Activated naive CD4-positive, alpha-beta T cell treated with Interleukin-2 at 50 U/mL for 16 hours (primary cell): Measurements from ENCODE around the gene TPRKB.
"Not testable (repeated sequence)": the region's sequence is repeated elsewhere in the genome, so short reads cannot be mapped to it uniquely, and the experiment has no call there.

Source experiments
- DNase-seq: peaks from one replicate; pipeline ENCODE4 v3.0.0-alpha.2; 2020

The TPRKB gene

DNA sequence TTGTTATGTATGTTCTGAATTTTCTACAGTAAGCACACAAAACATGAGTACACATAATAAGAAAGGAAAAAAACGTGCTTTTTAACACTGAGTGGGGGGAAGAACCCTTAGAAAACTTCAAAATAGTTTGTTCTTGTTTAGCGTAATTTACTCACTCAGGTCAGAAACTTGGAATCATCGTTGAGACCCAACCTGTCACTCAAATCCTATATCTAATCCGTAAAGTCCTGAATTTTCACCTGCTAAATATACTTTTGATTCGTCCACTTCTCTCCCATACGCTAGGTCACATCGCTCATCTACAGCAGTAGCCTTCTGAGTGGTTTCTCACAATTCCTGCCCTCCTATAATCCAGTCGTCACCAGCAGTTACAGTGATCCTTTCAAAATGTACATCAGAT is 767 bp downstream of the TPRKB start:
- DNase-seq, result no peak

DNA sequence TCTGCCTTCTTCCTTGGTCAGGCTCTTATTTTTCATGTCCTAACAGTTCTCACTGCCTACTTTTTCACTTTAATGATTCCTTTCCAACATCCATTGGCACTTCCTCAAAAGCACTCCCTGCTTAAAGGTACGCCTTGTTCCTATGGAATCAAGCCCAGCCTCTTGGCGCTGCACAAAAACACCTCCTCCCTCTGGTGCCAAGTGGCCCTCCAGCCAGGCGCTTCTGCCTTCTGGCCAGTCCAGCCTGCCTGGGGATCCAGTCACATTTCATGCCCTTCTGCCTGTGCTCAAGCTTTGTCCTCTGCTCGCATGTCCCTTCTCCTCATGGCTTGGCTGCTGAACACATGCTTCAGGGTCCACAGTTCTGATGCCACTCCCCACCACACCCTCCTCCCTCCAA is 6.3 kb downstream of the TPRKB start:
- no peak for DNase-seq

- no peak for DNase-seq
These were observed 8.4 kb downstream of the TPRKB start for GRCh38 chr2:73728711-73729110.

DNA sequence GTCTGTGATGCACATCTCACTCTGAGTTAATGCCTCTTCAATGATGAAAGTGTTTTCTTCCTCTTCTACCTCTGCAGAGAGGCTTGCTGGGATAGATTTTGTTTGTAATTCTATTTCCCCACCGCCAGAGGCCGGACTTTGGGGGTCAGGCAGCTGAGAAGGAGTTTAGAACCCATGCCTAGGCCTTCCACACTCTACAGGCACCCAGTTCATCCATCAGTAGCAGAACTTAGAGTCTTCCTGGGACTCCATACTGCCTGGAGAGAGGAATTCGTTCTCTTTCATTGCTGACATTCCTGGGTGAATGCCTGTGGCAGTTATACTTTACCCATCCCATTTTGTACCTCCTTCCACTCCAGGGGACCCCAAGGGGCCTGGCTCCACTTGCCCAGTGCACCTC is 9.1 kb downstream of the TPRKB start:
- DNase-seq, result no peak

DNA sequence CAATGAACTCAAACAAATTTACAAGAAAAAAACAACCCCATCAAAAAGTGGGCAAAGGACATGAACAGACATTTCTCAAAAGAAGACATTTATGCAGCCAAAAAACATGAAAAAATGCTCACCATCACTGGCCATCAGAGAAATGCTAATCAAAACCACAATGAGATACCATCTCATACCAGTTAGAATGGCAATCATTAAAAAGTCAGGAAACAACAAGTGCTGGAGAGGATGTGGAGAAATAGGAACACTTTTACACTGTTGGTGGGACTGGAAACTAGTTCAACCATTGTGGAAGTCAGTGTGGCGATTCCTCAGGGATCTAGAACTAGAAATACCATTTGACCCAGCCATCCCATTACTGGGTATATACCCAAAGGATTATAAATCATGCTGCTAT is 10.5 kb downstream of the TPRKB start:
- not testable (repeated sequence) for DNase-seq

DNA sequence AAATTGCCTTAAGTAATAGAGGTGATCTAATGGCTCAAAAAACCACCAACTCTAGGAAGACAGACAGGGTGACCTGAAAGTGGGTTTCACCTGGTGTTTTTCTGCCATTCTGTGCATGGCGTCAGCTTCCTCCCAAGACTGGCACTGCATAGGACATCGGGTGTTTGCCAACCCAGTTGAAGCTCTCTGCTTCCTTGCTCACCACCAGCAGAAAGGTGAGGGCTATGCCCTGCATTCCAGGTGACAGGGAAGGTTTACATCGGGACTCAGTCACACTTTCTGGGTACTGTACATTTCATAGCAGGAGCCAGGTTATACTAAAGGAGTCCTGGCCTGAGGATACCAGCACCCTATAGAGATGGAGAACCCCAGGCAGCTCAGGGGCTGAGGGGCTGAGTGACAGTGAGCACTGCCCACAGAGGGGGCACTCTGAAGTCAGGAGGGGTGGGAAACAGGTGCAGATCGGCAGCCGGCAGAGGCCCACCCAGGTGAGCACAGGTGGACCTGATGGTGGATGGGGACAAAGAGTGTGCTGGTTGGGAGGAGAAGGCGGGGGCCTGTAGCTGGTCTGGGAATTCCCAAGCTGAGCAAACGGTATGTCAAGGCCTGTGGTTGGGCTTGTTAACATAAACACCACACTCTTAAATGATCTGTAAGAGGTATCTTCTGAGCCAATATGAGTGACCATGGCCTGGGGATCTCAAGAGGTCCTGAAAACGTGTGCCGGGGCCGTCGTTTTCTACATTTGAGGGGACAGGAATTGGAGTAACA is 18.1 kb downstream of the TPRKB start:
- DNase-seq, result no peak

- no peak for DNase-seq
These were observed 18.7 kb downstream of the TPRKB start for GRCh38 chr2:73718421-73718820.

GRCh38 chr2:73717695-73718094 is 19.4 kb downstream of the TPRKB start:
- DNase-seq, result not testable (repeated sequence)

DNA sequence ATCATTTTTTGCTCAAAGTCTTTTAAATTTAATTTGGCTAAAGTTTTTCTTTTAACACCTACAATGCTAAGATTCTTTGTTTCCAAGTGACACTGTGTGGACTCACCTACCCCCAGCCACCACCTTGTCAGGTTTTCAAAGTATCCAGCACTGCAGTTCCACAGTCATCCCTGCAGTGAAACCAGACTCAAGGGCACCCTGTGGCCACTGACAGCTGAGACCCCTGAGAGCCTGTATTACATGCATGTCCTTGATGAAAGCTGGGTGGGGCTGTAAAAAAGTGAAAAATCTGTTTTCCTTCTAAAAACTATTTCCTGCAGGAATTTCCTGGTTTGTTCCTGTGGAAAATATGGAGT is 19.9 kb downstream of the TPRKB start:
- DNase-seq, result no peak

GRCh38 chr2:73716543-73717250 is 20.4 kb downstream of the TPRKB start:
- DNase-seq, result no peak

- no peak for DNase-seq
These were observed 23.1 kb downstream of the TPRKB start for GRCh38 chr2:73714091-73714490.

GRCh38 chr2:73708527-73708926 is 28.6 kb downstream of the TPRKB start:
- no peak for DNase-seq

- DNase-seq, result no peak
These were observed 29.5 kb downstream of the TPRKB start for GRCh38 chr2:73707636-73708035.

DNA sequence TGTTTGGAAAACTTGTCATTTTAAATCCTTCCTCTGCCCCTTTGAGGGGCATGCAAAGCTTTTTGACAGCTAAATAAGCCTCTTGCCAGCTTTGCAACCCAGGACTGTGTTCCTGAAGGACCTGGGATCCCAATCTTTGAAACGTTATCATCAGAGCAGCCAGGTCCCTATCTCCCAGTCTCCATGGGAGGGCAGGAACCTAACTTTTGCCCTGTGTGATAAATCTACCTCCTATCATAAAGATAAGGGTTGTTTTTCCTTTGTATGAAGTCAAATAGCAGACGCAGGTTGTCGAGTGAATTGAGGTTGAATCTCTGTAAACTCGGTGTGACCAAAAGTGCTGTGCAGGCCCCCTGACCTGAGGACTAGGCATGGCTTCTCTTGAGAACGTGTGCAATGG is 30.1 kb downstream of the TPRKB start:
- no peak for DNase-seq

GRCh38 chr2:73705091-73705490 is 32.1 kb downstream of the TPRKB start:
- no peak for DNase-seq

GRCh38 chr2:73704285-73704684 is 32.9 kb downstream of the TPRKB start:
- DNase-seq, result no peak

DNA sequence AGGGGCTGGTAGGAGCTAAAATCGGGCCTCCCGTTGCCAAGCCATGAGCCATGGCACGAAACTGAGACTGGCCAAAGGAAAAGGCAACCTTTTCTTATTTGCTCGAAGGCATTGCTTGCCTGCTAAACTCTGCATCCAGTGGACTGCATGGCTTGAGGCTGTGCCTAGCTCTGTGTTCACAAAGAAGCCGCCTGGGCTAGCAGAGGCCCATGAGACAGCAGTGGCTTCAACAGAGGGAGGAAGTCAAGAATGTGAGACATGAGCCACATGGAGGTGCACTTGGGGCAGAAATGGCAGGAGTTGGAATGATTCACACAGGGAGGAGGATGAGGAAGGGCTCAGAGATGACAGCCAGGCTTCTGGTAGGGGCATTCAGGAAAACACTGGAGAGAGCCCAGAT is 33.5 kb downstream of the TPRKB start:
- DNase-seq, result no peak

- DNase-seq, result not testable (repeated sequence)
These were observed 34.2 kb downstream of the TPRKB start for GRCh38 chr2:73702852-73703493.

GRCh38 chr2:73701968-73702665 is 35.0 kb downstream of the TPRKB start:
- DNase-seq, result no peak

DNA sequence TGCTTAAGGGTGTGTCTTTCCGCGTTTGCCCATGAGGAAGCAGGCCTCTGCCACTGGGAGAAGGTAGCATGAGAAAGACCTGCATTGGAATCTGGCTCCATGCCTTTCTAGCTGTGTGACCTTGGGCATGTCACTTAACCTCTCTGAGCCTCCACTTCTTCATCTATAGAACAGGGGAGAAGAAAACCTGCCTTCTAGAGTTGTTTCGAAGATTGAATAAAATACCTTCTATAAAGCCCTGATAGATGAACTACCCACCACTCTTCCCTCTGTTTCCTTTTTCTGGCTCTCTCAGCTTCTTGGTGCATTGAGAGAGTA is 35.7 kb downstream of the TPRKB start:
- DNase-seq, result not testable (repeated sequence)

GRCh38 chr2:73700661-73701447 is 36.3 kb downstream of the TPRKB start:
- no peak for DNase-seq

DNA sequence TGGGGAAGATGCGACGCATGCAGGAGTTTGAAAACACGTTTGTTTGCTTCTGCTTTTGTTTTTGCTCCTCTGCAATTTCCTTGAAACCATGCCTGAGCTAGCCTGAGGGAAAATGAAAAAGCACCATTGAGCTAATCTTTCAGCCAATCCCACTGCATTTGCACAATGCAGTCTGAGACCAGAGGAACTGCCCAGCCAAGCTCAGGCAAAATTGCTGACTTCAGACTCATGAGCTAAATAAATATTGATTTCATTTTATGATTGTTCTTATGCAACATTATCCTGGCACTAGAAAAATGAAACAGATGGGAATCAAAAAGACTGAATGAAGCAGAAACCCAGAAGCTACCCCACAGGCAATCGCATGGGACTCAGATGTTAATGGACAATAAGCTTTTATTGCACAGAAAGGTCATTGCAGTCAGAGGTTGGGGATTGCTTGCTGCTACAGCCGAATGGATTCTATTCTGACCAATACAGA is 37.0 kb downstream of the TPRKB start:
- DNase-seq, result no peak

GRCh38 chr2:73699437-73699836 is 37.7 kb downstream of the TPRKB start:
- no peak for DNase-seq
